GM12878 (cell line): ENCODE results near the gene SEMA4D. TPM values are rescaled to one million over a fixed set of nuclear protein-coding genes. Genes with fewer than 3 reads are reported as not detected.

ENCODE experiments used
- ATAC-seq: fragments of 200-7000 bp; cut with Tn5 transposase; 3 replicates; pipeline ENCODE4 v1.9.1; 2020; ENCODE audit warnings: mild to moderate bottlenecking, moderate library complexity
- BruUV-seq: library from RNA; stranded (reverse); fragments of 400-500 nt; replicated peaks from 2 replicates; lab custom pipeline; 2021; lab: Mats Ljungman, UMichigan
- CTCF ChIA-PET: fragments of 300-600 bp; sonication (Branson Sonifier 250); formaldehyde crosslinking; extraction: SDS; loops from one replicate; lab custom pipeline; 2021; ENCODE audit warnings: inconsistent platforms; lab: Yijun Ruan, JAX
- POLR2A ChIA-PET: fragments of 350-600 bp; formaldehyde crosslinking; extraction: SDS; loops from one replicate; lab custom pipeline; 2021; ENCODE audit warnings: inconsistent platforms; lab: Charles Lee
- RAD21 ChIA-PET: fragments of 300-600 bp; sonication (Branson Sonifier 250); formaldehyde crosslinking; loops from one replicate; lab custom pipeline; 2023; ENCODE audit warnings: antibody characterized with exemption; ENCODE audit not compliant: unreplicated experiment; lab: Charles Lee
- SMC1A ChIA-PET: fragments of 300-600 bp; sonication (Branson Sonifier 250); formaldehyde crosslinking; loops from one replicate; lab custom pipeline; 2023; ENCODE audit not compliant: unreplicated experiment, uncharacterized antibody; lab: Charles Lee
- DNase-seq: peaks from one replicate; pipeline ENCODE4 v3.0.0-alpha.2; 2011; ENCODE audit warnings: low read depth, low spot score
- FAIRE-seq: peaks from 3 replicates; lab custom pipeline; 2011; peaks lifted over from hg19 to GRCh38; lab: Jason Lieb, UNC
- H2AFZ ChIP-seq: 2 replicates; pipeline ENCODE4 v1.6.0; 2011; ENCODE audit warnings: low read depth, low read length, control low read depth; ENCODE audit not compliant: control insufficient read depth
- H3K27ac ChIP-seq: 2 replicates; pipeline ENCODE4 v1.5.1; 2011; ENCODE audit warnings: control low read depth; ENCODE audit not compliant: control insufficient read depth, insufficient read depth
- H3K27me3 ChIP-seq, 2 experiments: replicated peaks in 1 of 2; 2 replicates each; pipeline versions ENCODE4 v1.6.0 to v1.6.1; 2011; ENCODE audit warnings: low read length in 1 of 2; ENCODE audit not compliant: control insufficient read depth in 2 of 2, insufficient read depth in 2 of 2
- H3K36me3 ChIP-seq, 2 experiments: 2 replicates each; pipeline ENCODE4 v1.5.1; 2011; ENCODE audit warnings: low read length in 1 of 2; ENCODE audit not compliant: control insufficient read depth in 2 of 2, insufficient read depth in 2 of 2
- H3K4me1 ChIP-seq: 2 replicates; pipeline ENCODE4 v1.6.1; 2011; ENCODE audit warnings: mild to moderate bottlenecking, low read length, moderate library complexity, mixed read lengths; ENCODE audit not compliant: control insufficient read depth, insufficient read depth
- H3K4me2 ChIP-seq: 2 replicates; pipeline ENCODE4 v1.6.0; 2011; ENCODE audit warnings: control low read depth; ENCODE audit not compliant: control insufficient read depth, insufficient read depth
- H3K4me3 ChIP-seq: fragments of 200-600 bp; sonication (generic); 2 replicates; pipeline ENCODE4 v1.5.1; 2016
- H3K79me2 ChIP-seq: 2 replicates; pipeline ENCODE4 v1.6.0; 2011; ENCODE audit warnings: low read length; ENCODE audit not compliant: control insufficient read depth, insufficient read depth
- H3K9ac ChIP-seq: 2 replicates; pipeline ENCODE4 v1.8.0; 2011; ENCODE audit warnings: low read length, control low read depth, mixed read lengths; ENCODE audit not compliant: control insufficient read depth, insufficient read depth
- H3K9me3 ChIP-seq: replicated peaks from 3 replicates; pipeline ENCODE4 v1.5.1; 2011; ENCODE audit warnings: mild to moderate bottlenecking, low read length; ENCODE audit not compliant: control insufficient read depth, insufficient read depth
- H4K20me1 ChIP-seq: 2 replicates; pipeline ENCODE4 v1.6.0; 2011; ENCODE audit not compliant: control insufficient read depth, insufficient read depth
- ATF2 ChIP-seq: IDR thresholded peaks from 2 replicates; pipeline ENCODE4 v1.6.1; 2012; ENCODE audit warnings: low read length, inconsistent platforms
- ATF7 ChIP-seq: fragments of 450-650 bp; IDR thresholded peaks from 2 replicates; pipeline ENCODE4 v1.6.1; 2016; ENCODE audit warnings: low read depth, mild to moderate bottlenecking
- E2F4 ChIP-seq: IDR thresholded peaks from 2 replicates; pipeline ENCODE4 v1.6.1; 2012; ENCODE audit warnings: low read depth, low read length, improper control_type of control experiment
- EP300 ChIP-seq, 2 experiments: fragments of 150-350 bp in 1 of 2; IDR thresholded peaks; 2 replicates each; pipeline ENCODE4 v1.6.1; 2011 to 2012; ENCODE audit warnings: low read depth in 2 of 2, low read length in 2 of 2, borderline replicate concordance in 1 of 2, improper control_type of control experiment in 1 of 2, inconsistent platforms in 1 of 2; ENCODE audit not compliant: control insufficient read depth in 1 of 2
- ETV6 ChIP-seq, 2 experiments: fragments of 450-650 bp in 1 of 2; IDR thresholded peaks in 1 of 2; conservative IDR thresholded peaks in 1 of 2; 2 replicates each; pipeline ENCODE4 v1.6.1; 2014; ENCODE audit warnings: antibody characterized with exemption in 1 of 2, borderline replicate concordance in 1 of 2, low read depth in 1 of 2, mild to moderate bottlenecking in 1 of 2, moderate library complexity in 1 of 2
- IKZF2 ChIP-seq, 2 experiments: fragments of 450-650 bp; IDR thresholded peaks; 2 replicates each; pipeline ENCODE4 v1.6.1; 2017; ENCODE audit warnings: mild to moderate bottlenecking in 2 of 2, moderate library complexity in 2 of 2
- KAT2A ChIP-seq: conservative IDR thresholded peaks from 2 replicates; pipeline ENCODE4 v1.6.1; 2011; ENCODE audit warnings: low read depth, low read length; ENCODE audit not compliant: control insufficient read depth
- KDM1A ChIP-seq: fragments of 200-600 bp; sonication (generic); IDR thresholded peaks from 2 replicates; pipeline ENCODE4 v1.6.1; 2016; ENCODE audit warnings: borderline replicate concordance
- MXI1 ChIP-seq: fragments of 150-350 bp; IDR thresholded peaks from 2 replicates; pipeline ENCODE4 v1.6.1; 2011; ENCODE audit warnings: low read depth, mild to moderate bottlenecking, inconsistent platforms, low read length, improper control_type of control experiment
- POLR2A ChIP-seq: IDR thresholded peaks from 2 replicates; pipeline ENCODE4 v1.6.1; 2011; ENCODE audit warnings: low read depth, mild to moderate bottlenecking, low read length
- RUNX3 ChIP-seq: IDR thresholded peaks from 2 replicates; pipeline ENCODE4 v1.6.1; 2012; ENCODE audit warnings: low read length, inconsistent platforms
- SIN3A ChIP-seq: IDR thresholded peaks from 2 replicates; pipeline ENCODE4 v1.6.1; 2012; ENCODE audit warnings: low read depth, low read length, improper control_type of control experiment
- SREBF2 ChIP-seq: IDR thresholded peaks from 2 replicates; pipeline ENCODE4 v1.6.1; 2012; ENCODE audit warnings: mild to moderate bottlenecking, low read length
- SUZ12 ChIP-seq: fragments of 200-600 bp; sonication (generic); IDR thresholded peaks from one replicate; pipeline ENCODE4 v1.6.1; 2018; ENCODE audit warnings: antibody characterized with exemption, mild to moderate bottlenecking; ENCODE audit not compliant: unreplicated experiment
- TARDBP ChIP-seq: IDR thresholded peaks from 2 replicates; pipeline ENCODE4 v1.6.1; 2016; ENCODE audit warnings: borderline replicate concordance
- ZBTB33 ChIP-seq: fragments of 450-650 bp; IDR thresholded peaks from 2 replicates; pipeline ENCODE4 v1.6.1; 2017; ENCODE audit warnings: mild to moderate bottlenecking
- ZNF687 ChIP-seq: fragments of 450-650 bp; IDR thresholded peaks from 2 replicates; pipeline ENCODE4 v1.6.1; 2017; ENCODE audit warnings: mild to moderate bottlenecking, moderate library complexity
- WGBS: methylation state at CpG from one replicate; pipeline ENCODE4 v1.1.6; 2016; ENCODE audit warnings: low lambda C conversion rate; ENCODE audit not compliant: insufficient replicate concordance, insufficient coverage; ENCODE audit errors: missing lambda C conversion rate; 5-methylcytosine and 5-hydroxymethylcytosine counted together
- in situ Hi-C: fragments of 300-500 bp; cut with MboI; formaldehyde crosslinking; loops from 9 replicates; pipeline ENCODE4 v1.14.3; 2018; ENCODE audit warnings: mixed read lengths
- intact Hi-C: fragments of 100-400 bp; cut with micrococcal nuclease; formaldehyde crosslinking; loops from one replicate; pipeline ENCODE4 v1.14.2; 2022; ENCODE audit not compliant: unreplicated experiment
- polyA plus RNA-seq, 11 experiments: library from polyadenylated mRNA; depleted of rRNA in 4 of 11; unstranded in 6 of 11; stranded (reverse) in 5 of 11; fragments of >200 nt; fragmentation: Nextera tagmentation in 4 of 11; fragmentation: Illumina TruSeq in 1 of 11; extraction: Ambion mirVana in 4 of 11; extraction: Trizol in 1 of 11; gene quantifications; 1 replicate in 1 of 11; 2 replicates in 10 of 11; pipeline versions ENCODE4 v1.2.1 to v1.2.3, GENCODE V29; 2011 to 2016; ENCODE audit warnings: inconsistent platforms in 2 of 11, missing spikeins in 2 of 11, low read depth in 1 of 11
- total RNA-seq, 4 experiments: library from RNA; depleted of rRNA in 3 of 4; stranded (reverse); fragments of >200 nt in 3 of 4; fragmentation: Illumina TruSeq in 1 of 4; extraction: Trizol in 1 of 4; gene quantifications; 2 replicates each; pipeline versions ENCODE4 v1.2.1 to v1.2.3, GENCODE V29; 2013 to 2021

Gene SEMA4D
- total and polyA plus RNA-seq, 10 of the 15 experiments (the other 5 are each of a cell fraction or from before 2014, with no cell fraction given) = 15.1 to 136 (median 39.6) TPM

- peaks cover 2% of the 10 kb centered on the region; the same call in 2 of the 3 replicates for H3K9me3 ChIP-seq
- ATAC-seq = no peak
- H3K79me2 ChIP-seq = peaks cover 93% of the 10 kb centered on the region
- peaks cover 57% of the 10 kb centered on the region for H3K4me1 ChIP-seq
- ChIA-PET SMC1A (no interaction called here), CTCF (interaction anchor here (3.2 kb wide), 1 partner anchor 136 kb away, joined by 32 read pairs; no protein-coding TSS in a partner anchor), POLR2A (interaction anchor here (0.5 kb wide), 1 partner anchor 73 kb away, joined by 4 read pairs; no protein-coding TSS in a partner anchor), RAD21 (no interaction called here)
- H3K27me3 ChIP-seq = no peaks in the 10 kb centered on the region
- no peak for DNase-seq
- peaks cover 18 to 31% of the 10 kb centered on the region in 2 experiments for H3K36me3 ChIP-seq
- no peak for FAIRE-seq
- H3K4me2 ChIP-seq = peak overlapping the region; percentile 17; the same call in 1 of the 2 replicates
- H2AFZ ChIP-seq = no peak overlapping the region
- H3K27ac ChIP-seq = peak overlapping the region; percentile 23; the same call in 1 of the 2 replicates
- H3K9ac ChIP-seq = no peak overlapping the region
- intact Hi-C loops (no loop called here), in situ Hi-C loops (no loop called here)
- H4K20me1 ChIP-seq = no peaks in the 10 kb centered on the region
- no peak overlapping the region for H3K4me3 ChIP-seq
- 95% methylated on average over 5 of the region's 5 CpGs for WGBS
- no TSS peak for BruUV-seq
- TF ChIP-seq KDM1A (no peak), E2F4 (no peak), EP300 (IDR thresholded peaks at IDR 0.05; ENCODE audit: borderline replicate concordance in 1 of 2, control insufficient read depth in 1 of 2, low read depth in 2 of 2, low read length in 2 of 2) (no peak), ETV6 (conservative IDR thresholded peaks at IDR 0.05 in 1 of 2, IDR thresholded peaks at IDR 0.05 in 1 of 2; ENCODE audit: borderline replicate concordance in 1 of 2, low read depth in 1 of 2) (no peak), TARDBP (no peak), ZNF687 (no peak), POLR2A (no peak), MXI1 (no peak), SIN3A (no peak), ZBTB33 (no peak), SREBF2 (no peak), RUNX3 (no peak), SUZ12 (no peak), KAT2A (no peak), IKZF2 (IDR thresholded peaks at IDR 0.05) (no peak), ATF7 (no peak), ATF2 (no peak)
These were observed 85.4 kb downstream of the SEMA4D start for GRCh38 chr9:89412541-89412940.
